B cell (primary cell): ENCODE measurements around the gene ZNF736. TPM values are rescaled to one million over a fixed set of nuclear protein-coding genes. Genes with fewer than 3 reads are reported as not detected.

Source experiments
- ATAC-seq: fragments of 200-7000 bp; cut with Tn5 transposase; one replicate; pipeline ENCODE4 v1.10.0; 2021; ENCODE audit warnings: low read depth, mild to moderate bottlenecking, moderate number of reproducible peaks, moderate library complexity
- CTCF ChIA-PET: fragments of 350-600 bp; sonication (Branson Sonifier 250); formaldehyde crosslinking; loops from one replicate; lab custom pipeline; 2021; ENCODE audit warnings: antibody characterized with exemption, inconsistent platforms; lab: Charles Lee
- POLR2A ChIA-PET: fragments of 350-600 bp; sonication (Branson Sonifier 250); formaldehyde crosslinking; loops from one replicate; lab custom pipeline; 2021; ENCODE audit warnings: antibody characterized with exemption; lab: Charles Lee
- DNase-seq: peaks from one replicate; pipeline ENCODE4 v3.0.0; 2013
- H2AFZ ChIP-seq: 2 replicates; pipeline ENCODE4 v1.6.1; 2012; ENCODE audit warnings: mild to moderate bottlenecking, low read depth, low read length; ENCODE audit not compliant: insufficient read depth, poor library complexity, severe bottlenecking
- H3K27ac ChIP-seq, 2 donors: 1 replicate in 1 of 2; 2 replicates in 1 of 2; pipeline ENCODE4 v1.5.1; 2012 to 2013; ENCODE audit warnings: low read length in 2 of 2, mild to moderate bottlenecking in 2 of 2, moderate library complexity in 1 of 2
- H3K27me3 ChIP-seq, 4 experiments: fragments of 200-600 bp in 1 of 4; sonication (generic) in 1 of 4; replicated peaks in 1 of 4; 1 replicate in 2 of 4; 2 replicates in 2 of 4; pipeline versions ENCODE4 v1.6.1 to v1.7.0; 2013 to 2016; ENCODE audit warnings: low read length in 3 of 4, mild to moderate bottlenecking in 2 of 4, mixed read lengths in 1 of 4, moderate library complexity in 1 of 4; ENCODE audit not compliant: insufficient read depth in 4 of 4, control insufficient read depth in 3 of 4; ENCODE audit errors: control extremely low read depth in 1 of 4
- H3K36me3 ChIP-seq, 2 experiments: replicated peaks in 1 of 2; 1 replicate in 1 of 2; 2 replicates in 1 of 2; pipeline versions ENCODE4 v1.6.1 to v1.7.1; 2013; ENCODE audit warnings: low read length in 1 of 2; ENCODE audit not compliant: insufficient read depth in 2 of 2, control insufficient read depth in 1 of 2; ENCODE audit errors: control extremely low read depth in 1 of 2, extremely low read depth in 1 of 2
- H3K4me1 ChIP-seq, 2 donors: fragments of 200-600 bp in 1 of 2; sonication (generic) in 1 of 2; 1 replicate in 1 of 2; 2 replicates in 1 of 2; pipeline versions ENCODE4 v1.5.1 to v1.6.1; 2013 to 2017; ENCODE audit warnings: low read length in 2 of 2; ENCODE audit not compliant: control insufficient read depth in 2 of 2, insufficient read depth in 2 of 2
- H3K4me2 ChIP-seq: replicated peaks from 2 replicates; pipeline ENCODE3; 2012; ENCODE audit warnings: mild to moderate bottlenecking, low read depth, low read length; ENCODE audit not compliant: poor library complexity, severe bottlenecking
- H3K4me3 ChIP-seq, 5 experiments: fragments of 200-600 bp in 1 of 5; sonication (generic) in 1 of 5; 1 replicate in 3 of 5; 2 replicates in 2 of 5; pipeline versions ENCODE4 v1.5.1 to v1.7.0; 2011 to 2016; ENCODE audit warnings: low read length in 4 of 5, mild to moderate bottlenecking in 4 of 5, low read depth in 2 of 5, control low read depth in 1 of 5, moderate library complexity in 1 of 5; ENCODE audit not compliant: insufficient read depth in 1 of 5; ENCODE audit errors: control extremely low read depth in 1 of 5, extremely low read depth in 1 of 5
- H3K79me2 ChIP-seq: fragments of 200-600 bp; sonication (generic); one replicate; pipeline ENCODE4 v1.6.0; 2016; ENCODE audit warnings: low read length; ENCODE audit not compliant: control insufficient read depth, insufficient read depth
- H3K9ac ChIP-seq: fragments of 200-600 bp; sonication (generic); 2 replicates; pipeline ENCODE4 v1.6.1; 2017; ENCODE audit warnings: mild to moderate bottlenecking, low read length, moderate library complexity
- H3K9me3 ChIP-seq, 3 donors: one replicate each; pipeline versions ENCODE4 v1.6.1 to v1.7.1; 2013; ENCODE audit warnings: low read length in 2 of 3; ENCODE audit not compliant: control insufficient read depth in 2 of 3, insufficient read depth in 1 of 3; ENCODE audit errors: control extremely low read depth in 1 of 3
- H4K20me1 ChIP-seq: 2 replicates; pipeline ENCODE4 v1.6.0; 2012; ENCODE audit warnings: mild to moderate bottlenecking, low read length; ENCODE audit not compliant: insufficient read depth, control insufficient read depth, poor library complexity, severe bottlenecking
- H3K27ac Mint-ChIP-seq: one replicate; pipeline ENCODE4 v1.8.0; 2021; ENCODE audit warnings: mixed read lengths
- H3K27me3 Mint-ChIP-seq: one replicate; pipeline ENCODE4 v1.8.0; 2021; ENCODE audit warnings: mixed read lengths
- H3K4me1 Mint-ChIP-seq: one replicate; pipeline ENCODE4 v1.8.0; 2021; ENCODE audit warnings: mixed read lengths
- H3K4me3 Mint-ChIP-seq: one replicate; pipeline ENCODE4 v1.8.0; 2021; ENCODE audit warnings: mixed read lengths
- H3K9me3 Mint-ChIP-seq: one replicate; pipeline ENCODE4 v1.8.0; 2022; ENCODE audit warnings: mixed read lengths; ENCODE audit not compliant: insufficient read depth
- EZH2 ChIP-seq: IDR thresholded peaks from 2 replicates; pipeline ENCODE4 v1.6.1; 2012; ENCODE audit warnings: borderline replicate concordance, low read depth, mild to moderate bottlenecking, moderate library complexity, low read length; ENCODE audit not compliant: insufficient read depth, poor library complexity, severe bottlenecking
- WGBS: methylation state at CpG from one replicate; pipeline ENCODE4 v1.1.5; 2013; ENCODE audit warnings: missing lambda C conversion rate; ENCODE audit not compliant: insufficient coverage; 5-methylcytosine and 5-hydroxymethylcytosine counted together
- intact Hi-C: fragments of 100-400 bp; cut with micrococcal nuclease; formaldehyde crosslinking; loops from one replicate; pipeline ENCODE4 v1.10.0; 2022
- polyA plus RNA-seq: library from polyadenylated mRNA; depleted of rRNA; stranded (reverse); fragments of >200 nt; gene quantifications from 2 replicates; pipeline ENCODE4 v1.2.3, GENCODE V29; 2012
- total RNA-seq, 2 donors: library from RNA; stranded (reverse); fragments of 120-200 nt in 1 of 2; gene quantifications; 1 replicate in 1 of 2; 2 replicates in 1 of 2; pipeline versions ENCODE4 v1.2.3 to v1.2.4, GENCODE V29; 2013 to 2022
- TF ChIP-seq, protein P1 (sequence below): fragments of 200-600 bp; IDR thresholded peaks from one replicate; pipeline ENCODE4 v1.8.0; 2022; ENCODE audit warnings: antibody characterized with exemption, mild to moderate bottlenecking

Gene ZNF736
- total and polyA plus RNA-seq, 2 donors (not counting 1 experiment from before 2014, with no cell fraction given) = 10.0 to 79.8 TPM

GRCh38 chr7:64266341-64266919, 47.3 kb upstream of the ZNF736 start:
- intact Hi-C loops = loop anchor here (10.0 kb wide), 1 partner anchor 58 kb away; no protein-coding TSS in a partner anchor
- no peak overlapping the region for H3K27ac Mint-ChIP-seq
- H3K9me3 ChIP-seq = peaks cover 3 to 30% (median 27%) of the 10 kb centered on the region in 3 donors
- CTCF ChIA-PET = no interaction called here
- no peak overlapping the region for H3K4me3 Mint-ChIP-seq
- POLR2A ChIA-PET = no interaction called here
- H3K79me2 ChIP-seq = no peaks in the 10 kb centered on the region
- no peak overlapping the region for H2AFZ ChIP-seq
- H4K20me1 ChIP-seq = no peaks in the 10 kb centered on the region
- no peaks in the 10 kb centered on the region for H3K27me3 ChIP-seq
- TF ChIP-seq, protein P1, sequence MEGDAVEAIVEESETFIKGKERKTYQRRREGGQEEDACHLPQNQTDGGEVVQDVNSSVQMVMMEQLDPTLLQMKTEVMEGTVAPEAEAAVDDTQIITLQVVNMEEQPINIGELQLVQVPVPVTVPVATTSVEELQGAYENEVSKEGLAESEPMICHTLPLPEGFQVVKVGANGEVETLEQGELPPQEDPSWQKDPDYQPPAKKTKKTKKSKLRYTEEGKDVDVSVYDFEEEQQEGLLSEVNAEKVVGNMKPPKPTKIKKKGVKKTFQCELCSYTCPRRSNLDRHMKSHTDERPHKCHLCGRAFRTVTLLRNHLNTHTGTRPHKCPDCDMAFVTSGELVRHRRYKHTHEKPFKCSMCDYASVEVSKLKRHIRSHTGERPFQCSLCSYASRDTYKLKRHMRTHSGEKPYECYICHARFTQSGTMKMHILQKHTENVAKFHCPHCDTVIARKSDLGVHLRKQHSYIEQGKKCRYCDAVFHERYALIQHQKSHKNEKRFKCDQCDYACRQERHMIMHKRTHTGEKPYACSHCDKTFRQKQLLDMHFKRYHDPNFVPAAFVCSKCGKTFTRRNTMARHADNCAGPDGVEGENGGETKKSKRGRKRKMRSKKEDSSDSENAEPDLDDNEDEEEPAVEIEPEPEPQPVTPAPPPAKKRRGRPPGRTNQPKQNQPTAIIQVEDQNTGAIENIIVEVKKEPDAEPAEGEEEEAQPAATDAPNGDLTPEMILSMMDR = no peak
- TF ChIP-seq EZH2 = no peak
- H3K9ac ChIP-seq = no peak overlapping the region
- H3K9me3 Mint-ChIP-seq = peaks cover 21% of the 10 kb centered on the region
- H3K4me3 ChIP-seq = no peak overlapping the region
- ATAC-seq = no peak
- H3K36me3 ChIP-seq = no peaks in the 10 kb centered on the region
- no CpG with 5 or more reads among the region's 1 CpG for WGBS
- no peaks in the 10 kb centered on the region for H3K4me1 Mint-ChIP-seq
- no peaks in the 10 kb centered on the region for H3K4me1 ChIP-seq
- no peak overlapping the region for H3K27ac ChIP-seq
- no peak overlapping the region for H3K4me2 ChIP-seq
- no peaks in the 10 kb centered on the region for H3K27me3 Mint-ChIP-seq
- no peak for DNase-seq

- POLR2A ChIA-PET = no interaction called here
- WGBS = no CpG with 5 or more reads among the region's 2 CpGs
- H3K9me3 Mint-ChIP-seq = peaks cover 6% of the 10 kb centered on the region
Measured at GRCh38 chr7:64277630-64278029, 36.1 kb upstream of the ZNF736 start.

More at GRCh38 chr7:64277630-64278029, 36.1 kb upstream of the ZNF736 start:
- no peak overlapping the region for H3K9ac ChIP-seq
- H3K9me3 ChIP-seq = peaks cover 0 to 16% (median 9%) of the 10 kb centered on the region in 3 donors
- no peak overlapping the region for H3K4me2 ChIP-seq
- H3K27ac ChIP-seq = no peak overlapping the region
- no peaks in the 10 kb centered on the region for H3K36me3 ChIP-seq
- no peaks in the 10 kb centered on the region for H4K20me1 ChIP-seq
- no peak overlapping the region for H3K4me3 ChIP-seq
- CTCF ChIA-PET = no interaction called here
- no peaks in the 10 kb centered on the region for H3K79me2 ChIP-seq
- intact Hi-C loops = no loop called here
- no peaks in the 10 kb centered on the region for H3K4me1 ChIP-seq
- Mint-ChIP-seq H3K27me3 (no peaks in the 10 kb centered on the region), H3K27ac (no peak overlapping the region), H3K4me3 (no peak overlapping the region), H3K4me1 (peaks cover 5% of the 10 kb centered on the region)
- no peak overlapping the region for H2AFZ ChIP-seq
- ATAC-seq = no peak
- TF ChIP-seq, protein P1 = no peak
- no peak for TF ChIP-seq EZH2
- peak; percentile 9 for DNase-seq
- H3K27me3 ChIP-seq = no peaks in the 10 kb centered on the region
